Fibroblast of the aortic adventitia (primary cell): ENCODE data around the gene LONP2. TPM values are rescaled to one million over a fixed set of nuclear protein-coding genes. Genes with fewer than 3 reads are reported as not detected.

Experiments
- DNase-seq: peaks from one replicate; pipeline ENCODE4 v3.0.0-alpha.2; 2010; ENCODE audit warnings: low read depth
- H3K4me3 ChIP-seq: 2 replicates; pipeline ENCODE4 v1.5.1; 2011; ENCODE audit warnings: low read depth, mild to moderate bottlenecking, control low read depth, low read length, moderate library complexity
- total RNA-seq: library from RNA; depleted of rRNA; stranded (reverse); fragments of >200 nt; gene quantifications from 2 replicates; pipeline ENCODE4 v1.2.3, GENCODE V29; 2012; ENCODE audit warnings: low replicate concordance
- TF ChIP-seq, protein P1 (sequence below): IDR thresholded peaks from 2 replicates; pipeline ENCODE4 v1.5.1; 2011; ENCODE audit warnings: mild to moderate bottlenecking, low read length, control low read depth, inconsistent platforms; ENCODE audit not compliant: insufficient read depth

The LONP2 gene
- total RNA-seq, 1 donor, result 49.3 TPM

GRCh38 chr16:48274476-48274875 lies 30.4 kb downstream of the LONP2 start:
- no peak for DNase-seq
- no peak overlapping the region for H3K4me3 ChIP-seq
- TF ChIP-seq, protein P1, sequence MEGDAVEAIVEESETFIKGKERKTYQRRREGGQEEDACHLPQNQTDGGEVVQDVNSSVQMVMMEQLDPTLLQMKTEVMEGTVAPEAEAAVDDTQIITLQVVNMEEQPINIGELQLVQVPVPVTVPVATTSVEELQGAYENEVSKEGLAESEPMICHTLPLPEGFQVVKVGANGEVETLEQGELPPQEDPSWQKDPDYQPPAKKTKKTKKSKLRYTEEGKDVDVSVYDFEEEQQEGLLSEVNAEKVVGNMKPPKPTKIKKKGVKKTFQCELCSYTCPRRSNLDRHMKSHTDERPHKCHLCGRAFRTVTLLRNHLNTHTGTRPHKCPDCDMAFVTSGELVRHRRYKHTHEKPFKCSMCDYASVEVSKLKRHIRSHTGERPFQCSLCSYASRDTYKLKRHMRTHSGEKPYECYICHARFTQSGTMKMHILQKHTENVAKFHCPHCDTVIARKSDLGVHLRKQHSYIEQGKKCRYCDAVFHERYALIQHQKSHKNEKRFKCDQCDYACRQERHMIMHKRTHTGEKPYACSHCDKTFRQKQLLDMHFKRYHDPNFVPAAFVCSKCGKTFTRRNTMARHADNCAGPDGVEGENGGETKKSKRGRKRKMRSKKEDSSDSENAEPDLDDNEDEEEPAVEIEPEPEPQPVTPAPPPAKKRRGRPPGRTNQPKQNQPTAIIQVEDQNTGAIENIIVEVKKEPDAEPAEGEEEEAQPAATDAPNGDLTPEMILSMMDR, result no peak

- no peak for DNase-seq
- TF ChIP-seq, protein P1, result no peak
- H3K4me3 ChIP-seq, result no peak overlapping the region
These were observed 32.0 kb downstream of the LONP2 start for GRCh38 chr16:48276102-48276501.

- DNase-seq, result no peak
- TF ChIP-seq, protein P1, result no peak
- no peak overlapping the region for H3K4me3 ChIP-seq
These were observed 33.1 kb downstream of the LONP2 start for GRCh38 chr16:48277158-48277557.

DNA sequence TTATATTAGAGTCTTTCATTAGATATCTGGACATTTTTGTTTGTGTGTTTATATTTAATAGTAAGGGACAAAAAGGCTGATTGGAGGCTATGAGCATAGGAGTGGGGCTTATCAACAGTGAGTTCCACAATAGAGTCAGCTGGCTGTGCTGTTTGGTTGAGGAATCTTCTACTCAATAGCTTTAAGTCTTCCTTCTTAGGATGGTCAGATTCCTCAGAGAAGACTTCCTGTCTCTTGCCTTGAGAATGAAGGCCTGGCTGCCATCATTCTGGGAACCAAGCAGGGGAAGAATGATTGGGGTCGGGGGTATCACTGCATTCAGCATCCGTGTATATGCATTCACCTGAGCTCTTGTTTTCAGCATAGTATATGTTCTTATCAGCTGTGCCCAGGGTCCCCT lies 35.1 kb downstream of the LONP2 start:
- no peak overlapping the region for H3K4me3 ChIP-seq
- DNase-seq, result no peak
- TF ChIP-seq, protein P1, result no peak

DNA sequence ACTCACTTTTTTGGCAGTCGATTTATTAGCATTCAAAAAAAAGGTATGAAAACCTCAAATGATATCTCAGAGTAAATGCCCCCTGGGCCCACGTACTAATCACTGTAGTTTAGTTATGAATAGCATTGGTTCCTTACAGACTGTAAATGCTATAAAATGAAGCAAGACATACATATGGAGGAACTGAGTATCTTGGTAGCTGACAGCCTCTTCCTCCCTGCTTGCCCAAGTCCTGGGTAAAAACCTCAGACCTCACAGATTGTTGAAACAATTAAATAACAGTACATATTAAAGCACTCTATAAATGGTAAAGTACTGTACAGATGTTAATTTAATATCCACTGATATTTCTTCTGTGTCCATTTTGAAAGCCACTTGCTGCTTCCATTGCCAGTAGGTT lies 36.4 kb downstream of the LONP2 start:
- H3K4me3 ChIP-seq, result no peak overlapping the region
- TF ChIP-seq, protein P1, result no peak

GRCh38 chr16:48282636-48283263 lies 38.6 kb downstream of the LONP2 start:
- TF ChIP-seq, protein P1, result no peak
- DNase-seq, result peak; percentile 81
- no peak overlapping the region for H3K4me3 ChIP-seq

More for the DNA sequence above, 36.4 kb downstream of the LONP2 start:
- DNase-seq, result no peak

GRCh38 chr16:48284772-48285409 lies 40.8 kb downstream of the LONP2 start:
- H3K4me3 ChIP-seq, result no peak overlapping the region
- no peak for DNase-seq
- TF ChIP-seq, protein P1, result no peak
